B cell (primary cell): ENCODE measurements around the gene COL5A1. TPM values are rescaled to one million over a fixed set of nuclear protein-coding genes. Genes with fewer than 3 reads are reported as not detected.

ENCODE experiments used
- ATAC-seq: fragments of 200-7000 bp; cut with Tn5 transposase; one replicate; pipeline ENCODE4 v1.10.0; 2021; ENCODE audit warnings: low read depth, mild to moderate bottlenecking, moderate number of reproducible peaks, moderate library complexity
- CTCF ChIA-PET: fragments of 350-600 bp; sonication (Branson Sonifier 250); formaldehyde crosslinking; loops from one replicate; lab custom pipeline; 2021; ENCODE audit warnings: antibody characterized with exemption, inconsistent platforms; lab: Charles Lee
- POLR2A ChIA-PET: fragments of 350-600 bp; sonication (Branson Sonifier 250); formaldehyde crosslinking; loops from one replicate; lab custom pipeline; 2021; ENCODE audit warnings: antibody characterized with exemption; lab: Charles Lee
- DNase-seq: peaks from one replicate; pipeline ENCODE4 v3.0.0; 2013
- H2AFZ ChIP-seq: 2 replicates; pipeline ENCODE4 v1.6.1; 2012; ENCODE audit warnings: mild to moderate bottlenecking, low read depth, low read length; ENCODE audit not compliant: insufficient read depth, poor library complexity, severe bottlenecking
- H3K27ac ChIP-seq, 2 donors: 1 replicate in 1 of 2; 2 replicates in 1 of 2; pipeline ENCODE4 v1.5.1; 2012 to 2013; ENCODE audit warnings: low read length in 2 of 2, mild to moderate bottlenecking in 2 of 2, moderate library complexity in 1 of 2
- H3K27me3 ChIP-seq, 4 experiments: fragments of 200-600 bp in 1 of 4; sonication (generic) in 1 of 4; replicated peaks in 1 of 4; 1 replicate in 2 of 4; 2 replicates in 2 of 4; pipeline versions ENCODE4 v1.6.1 to v1.7.0; 2013 to 2016; ENCODE audit warnings: low read length in 3 of 4, mild to moderate bottlenecking in 2 of 4, mixed read lengths in 1 of 4, moderate library complexity in 1 of 4; ENCODE audit not compliant: insufficient read depth in 4 of 4, control insufficient read depth in 3 of 4; ENCODE audit errors: control extremely low read depth in 1 of 4
- H3K36me3 ChIP-seq, 2 experiments: replicated peaks in 1 of 2; 1 replicate in 1 of 2; 2 replicates in 1 of 2; pipeline versions ENCODE4 v1.6.1 to v1.7.1; 2013; ENCODE audit warnings: low read length in 1 of 2; ENCODE audit not compliant: insufficient read depth in 2 of 2, control insufficient read depth in 1 of 2; ENCODE audit errors: control extremely low read depth in 1 of 2, extremely low read depth in 1 of 2
- H3K4me1 ChIP-seq, 2 donors: fragments of 200-600 bp in 1 of 2; sonication (generic) in 1 of 2; 1 replicate in 1 of 2; 2 replicates in 1 of 2; pipeline versions ENCODE4 v1.5.1 to v1.6.1; 2013 to 2017; ENCODE audit warnings: low read length in 2 of 2; ENCODE audit not compliant: control insufficient read depth in 2 of 2, insufficient read depth in 2 of 2
- H3K4me2 ChIP-seq: replicated peaks from 2 replicates; pipeline ENCODE3; 2012; ENCODE audit warnings: mild to moderate bottlenecking, low read depth, low read length; ENCODE audit not compliant: poor library complexity, severe bottlenecking
- H3K4me3 ChIP-seq, 5 experiments: fragments of 200-600 bp in 1 of 5; sonication (generic) in 1 of 5; 1 replicate in 3 of 5; 2 replicates in 2 of 5; pipeline versions ENCODE4 v1.5.1 to v1.7.0; 2011 to 2016; ENCODE audit warnings: low read length in 4 of 5, mild to moderate bottlenecking in 4 of 5, low read depth in 2 of 5, control low read depth in 1 of 5, moderate library complexity in 1 of 5; ENCODE audit not compliant: insufficient read depth in 1 of 5; ENCODE audit errors: control extremely low read depth in 1 of 5, extremely low read depth in 1 of 5
- H3K79me2 ChIP-seq: fragments of 200-600 bp; sonication (generic); one replicate; pipeline ENCODE4 v1.6.0; 2016; ENCODE audit warnings: low read length; ENCODE audit not compliant: control insufficient read depth, insufficient read depth
- H3K9ac ChIP-seq: fragments of 200-600 bp; sonication (generic); 2 replicates; pipeline ENCODE4 v1.6.1; 2017; ENCODE audit warnings: mild to moderate bottlenecking, low read length, moderate library complexity
- H3K9me3 ChIP-seq, 3 donors: one replicate each; pipeline versions ENCODE4 v1.6.1 to v1.7.1; 2013; ENCODE audit warnings: low read length in 2 of 3; ENCODE audit not compliant: control insufficient read depth in 2 of 3, insufficient read depth in 1 of 3; ENCODE audit errors: control extremely low read depth in 1 of 3
- H4K20me1 ChIP-seq: 2 replicates; pipeline ENCODE4 v1.6.0; 2012; ENCODE audit warnings: mild to moderate bottlenecking, low read length; ENCODE audit not compliant: insufficient read depth, control insufficient read depth, poor library complexity, severe bottlenecking
- H3K27ac Mint-ChIP-seq: one replicate; pipeline ENCODE4 v1.8.0; 2021; ENCODE audit warnings: mixed read lengths
- H3K27me3 Mint-ChIP-seq: one replicate; pipeline ENCODE4 v1.8.0; 2021; ENCODE audit warnings: mixed read lengths
- H3K4me1 Mint-ChIP-seq: one replicate; pipeline ENCODE4 v1.8.0; 2021; ENCODE audit warnings: mixed read lengths
- H3K4me3 Mint-ChIP-seq: one replicate; pipeline ENCODE4 v1.8.0; 2021; ENCODE audit warnings: mixed read lengths
- H3K9me3 Mint-ChIP-seq: one replicate; pipeline ENCODE4 v1.8.0; 2022; ENCODE audit warnings: mixed read lengths; ENCODE audit not compliant: insufficient read depth
- EZH2 ChIP-seq: IDR thresholded peaks from 2 replicates; pipeline ENCODE4 v1.6.1; 2012; ENCODE audit warnings: borderline replicate concordance, low read depth, mild to moderate bottlenecking, moderate library complexity, low read length; ENCODE audit not compliant: insufficient read depth, poor library complexity, severe bottlenecking
- WGBS: methylation state at CpG from one replicate; pipeline ENCODE4 v1.1.5; 2013; ENCODE audit warnings: missing lambda C conversion rate; ENCODE audit not compliant: insufficient coverage; 5-methylcytosine and 5-hydroxymethylcytosine counted together
- intact Hi-C: fragments of 100-400 bp; cut with micrococcal nuclease; formaldehyde crosslinking; loops from one replicate; pipeline ENCODE4 v1.10.0; 2022
- polyA plus RNA-seq: library from polyadenylated mRNA; depleted of rRNA; stranded (reverse); fragments of >200 nt; gene quantifications from 2 replicates; pipeline ENCODE4 v1.2.3, GENCODE V29; 2012
- total RNA-seq, 2 donors: library from RNA; stranded (reverse); fragments of 120-200 nt in 1 of 2; gene quantifications; 1 replicate in 1 of 2; 2 replicates in 1 of 2; pipeline versions ENCODE4 v1.2.3 to v1.2.4, GENCODE V29; 2013 to 2022
- TF ChIP-seq, protein P1 (sequence below): fragments of 200-600 bp; IDR thresholded peaks from one replicate; pipeline ENCODE4 v1.8.0; 2022; ENCODE audit warnings: antibody characterized with exemption, mild to moderate bottlenecking

Gene COL5A1
- total and polyA plus RNA-seq, 2 donors (not counting 1 experiment from before 2014, with no cell fraction given): 0.06 TPM; not detected in 1

DNA sequence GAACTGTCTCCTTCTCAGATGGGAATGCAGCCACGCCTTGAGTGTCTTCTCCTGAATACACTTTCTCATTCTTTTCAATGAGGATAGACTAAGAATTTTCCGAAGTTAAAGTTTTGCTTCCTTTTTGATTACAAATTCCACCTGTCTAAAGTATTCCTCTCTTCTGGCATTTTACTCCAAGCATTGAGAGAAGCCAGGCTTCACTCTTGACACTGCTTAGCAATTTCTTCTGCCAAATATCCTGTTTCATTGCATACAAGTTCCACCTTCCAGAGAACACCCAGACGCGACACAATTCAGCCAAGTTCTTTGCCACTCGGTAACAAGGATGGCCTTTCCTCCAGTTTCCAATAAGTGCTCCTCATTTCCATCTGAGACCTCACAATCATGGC is 35.6 kb upstream of the COL5A1 start:
- TF ChIP-seq, protein P1, sequence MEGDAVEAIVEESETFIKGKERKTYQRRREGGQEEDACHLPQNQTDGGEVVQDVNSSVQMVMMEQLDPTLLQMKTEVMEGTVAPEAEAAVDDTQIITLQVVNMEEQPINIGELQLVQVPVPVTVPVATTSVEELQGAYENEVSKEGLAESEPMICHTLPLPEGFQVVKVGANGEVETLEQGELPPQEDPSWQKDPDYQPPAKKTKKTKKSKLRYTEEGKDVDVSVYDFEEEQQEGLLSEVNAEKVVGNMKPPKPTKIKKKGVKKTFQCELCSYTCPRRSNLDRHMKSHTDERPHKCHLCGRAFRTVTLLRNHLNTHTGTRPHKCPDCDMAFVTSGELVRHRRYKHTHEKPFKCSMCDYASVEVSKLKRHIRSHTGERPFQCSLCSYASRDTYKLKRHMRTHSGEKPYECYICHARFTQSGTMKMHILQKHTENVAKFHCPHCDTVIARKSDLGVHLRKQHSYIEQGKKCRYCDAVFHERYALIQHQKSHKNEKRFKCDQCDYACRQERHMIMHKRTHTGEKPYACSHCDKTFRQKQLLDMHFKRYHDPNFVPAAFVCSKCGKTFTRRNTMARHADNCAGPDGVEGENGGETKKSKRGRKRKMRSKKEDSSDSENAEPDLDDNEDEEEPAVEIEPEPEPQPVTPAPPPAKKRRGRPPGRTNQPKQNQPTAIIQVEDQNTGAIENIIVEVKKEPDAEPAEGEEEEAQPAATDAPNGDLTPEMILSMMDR: no peak
- TF ChIP-seq EZH2: no peak
- 80% methylated on average over 4 of the region's 5 CpGs for WGBS
- Histone ChIP-seq H3K4me1 (no peaks in the 10 kb centered on the region), H3K4me2 (no peak overlapping the region), H3K79me2 (no peaks in the 10 kb centered on the region), H3K4me3 (no peak overlapping the region), H3K27me3 (peaks cover 0 to 4% (median 0%) of the 10 kb centered on the region in 4 experiments), H4K20me1 (no peaks in the 10 kb centered on the region), H3K9ac (no peak overlapping the region), H3K36me3 (no peaks in the 10 kb centered on the region), H2AFZ (no peak overlapping the region), H3K27ac (no peak overlapping the region), H3K9me3 (peaks cover 0 to 5% (median 0%) of the 10 kb centered on the region in 3 donors)
- intact Hi-C loops: no loop called here
- Mint-ChIP-seq H3K4me3 (no peak overlapping the region), H3K27ac (no peak overlapping the region), H3K9me3 (no peaks in the 10 kb centered on the region), H3K27me3 (peaks cover 15% of the 10 kb centered on the region), H3K4me1 (no peaks in the 10 kb centered on the region)
- DNase-seq: no peak
- ATAC-seq: no peak
- POLR2A ChIA-PET: no interaction called here
- CTCF ChIA-PET: no interaction called here

DNA sequence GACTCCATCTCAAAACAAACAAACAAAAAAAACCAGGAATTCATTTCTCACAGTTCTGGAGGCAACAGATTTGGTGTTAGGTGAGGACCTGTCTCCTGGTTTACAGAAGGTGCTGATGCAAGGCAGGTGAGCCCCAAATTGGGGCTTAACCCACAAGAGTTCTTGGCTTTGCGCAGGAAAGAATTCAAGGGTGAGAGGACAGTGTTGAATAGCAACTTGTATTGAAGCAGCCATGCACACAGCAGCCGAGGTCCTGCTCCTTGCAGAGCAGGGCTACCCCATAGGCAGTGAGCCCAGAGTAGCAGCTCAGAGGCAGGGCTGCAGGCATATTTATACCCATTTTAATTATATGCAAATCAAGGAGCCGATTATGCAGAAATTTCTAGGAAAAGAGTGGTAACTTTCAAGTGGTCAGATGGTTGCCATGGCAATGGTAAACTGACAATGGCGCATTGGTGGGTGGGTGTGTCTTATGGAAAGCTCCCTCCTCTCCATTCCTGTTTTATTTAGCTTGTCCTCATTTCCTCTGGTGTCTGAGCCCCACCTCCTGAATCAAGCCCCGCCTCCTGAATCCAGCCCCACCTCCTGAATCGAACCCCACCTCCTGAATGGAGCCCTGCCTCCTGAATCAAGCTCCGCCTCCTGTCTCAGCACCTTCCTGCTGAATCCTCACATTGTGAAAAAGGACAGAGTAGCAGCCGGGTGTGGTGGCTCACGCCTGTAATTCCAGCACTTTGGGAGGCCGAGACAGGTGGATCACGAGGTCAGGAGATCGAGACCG is 34.5 kb upstream of the COL5A1 start:
- no peak overlapping the region for H3K27ac Mint-ChIP-seq
- no peak overlapping the region for H3K4me3 Mint-ChIP-seq
- peaks cover 10% of the 10 kb centered on the region for H3K27me3 Mint-ChIP-seq
- H3K27ac ChIP-seq: no peak overlapping the region
- H3K79me2 ChIP-seq: no peaks in the 10 kb centered on the region
- peaks cover 0 to 4% (median 0%) of the 10 kb centered on the region in 3 donors for H3K9me3 ChIP-seq
- 99% methylated on average over 9 of the region's 13 CpGs for WGBS
- intact Hi-C loops: no loop called here
- no peak overlapping the region for H2AFZ ChIP-seq
- H3K4me1 ChIP-seq: no peaks in the 10 kb centered on the region
- no peak overlapping the region for H3K9ac ChIP-seq
- DNase-seq (no peak), ATAC-seq (no peak)
- TF ChIP-seq, protein P1: no peak
- no peak for TF ChIP-seq EZH2
- H3K9me3 Mint-ChIP-seq: no peaks in the 10 kb centered on the region
- H3K4me2 ChIP-seq: no peak overlapping the region
- no peak overlapping the region for H3K4me3 ChIP-seq
- POLR2A ChIA-PET: no interaction called here
- H3K27me3 ChIP-seq: no peaks in the 10 kb centered on the region
- no peaks in the 10 kb centered on the region for H3K4me1 Mint-ChIP-seq
- H4K20me1 ChIP-seq: no peaks in the 10 kb centered on the region
- H3K36me3 ChIP-seq: no peaks in the 10 kb centered on the region
- CTCF ChIA-PET: no interaction called here
